Hair follicle dermal papilla cell (primary cell): ENCODE data around the gene DUSP18. TPM values are rescaled to one million over a fixed set of nuclear protein-coding genes. Genes with fewer than 3 reads are reported as not detected.

Experiments used
- total RNA-seq: library from RNA; depleted of rRNA; stranded (reverse); fragments of >200 nt; gene quantifications from 2 replicates; pipeline ENCODE4 v1.2.3, GENCODE V29; 2012

DUSP18 gene
- total RNA-seq = 11.5 and 14.0 TPM in 2 replicates

DNA sequence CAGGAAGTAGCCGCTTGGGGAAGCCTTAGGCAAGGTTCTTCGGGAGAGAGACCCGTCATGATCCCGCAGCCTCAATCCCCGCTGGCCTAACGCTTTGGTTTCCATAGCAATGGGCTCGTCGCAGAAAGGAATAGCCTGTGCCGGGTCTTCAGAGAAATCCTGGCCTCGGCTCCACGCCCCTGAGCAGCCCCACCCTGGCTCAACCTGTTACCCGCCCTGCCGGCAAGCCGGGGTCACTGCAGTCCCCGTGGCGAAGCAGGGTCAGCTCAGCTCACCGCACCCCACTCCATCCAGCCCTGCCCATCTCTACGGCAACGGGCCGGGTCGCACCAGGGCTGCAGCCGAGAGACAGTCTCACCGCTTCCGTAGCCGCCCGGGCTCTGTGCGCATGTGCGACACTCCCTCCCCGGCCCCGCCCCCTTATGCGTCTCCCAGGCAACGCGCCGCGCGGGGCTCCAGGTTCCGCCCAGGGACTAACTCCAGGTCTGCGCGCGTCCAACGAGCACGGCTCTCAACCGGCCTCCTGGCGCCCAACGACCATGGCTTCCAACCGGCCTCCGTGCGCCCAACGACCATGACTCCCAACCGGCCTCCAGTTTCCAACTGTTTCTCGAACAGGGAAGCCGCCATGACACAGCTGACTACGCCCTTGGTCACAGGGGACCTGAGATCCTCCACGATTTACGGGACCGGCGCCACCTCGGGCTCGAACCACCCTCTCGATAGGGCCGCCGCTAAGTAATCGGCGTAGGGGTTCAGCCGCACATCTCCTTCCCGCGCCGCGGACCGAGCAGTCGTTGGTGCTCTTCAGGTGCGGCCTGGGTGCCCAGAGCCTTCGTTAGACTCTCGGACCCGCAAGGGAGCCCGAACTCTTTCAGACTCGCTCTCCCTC, at the start of gene DUSP18:
Gene DUSP18, minus strand, starts transcription at position 382 of the 892 bp plus-strand sequence. CDS start 3,872 bp downstream, outside the sequence.

DNA sequence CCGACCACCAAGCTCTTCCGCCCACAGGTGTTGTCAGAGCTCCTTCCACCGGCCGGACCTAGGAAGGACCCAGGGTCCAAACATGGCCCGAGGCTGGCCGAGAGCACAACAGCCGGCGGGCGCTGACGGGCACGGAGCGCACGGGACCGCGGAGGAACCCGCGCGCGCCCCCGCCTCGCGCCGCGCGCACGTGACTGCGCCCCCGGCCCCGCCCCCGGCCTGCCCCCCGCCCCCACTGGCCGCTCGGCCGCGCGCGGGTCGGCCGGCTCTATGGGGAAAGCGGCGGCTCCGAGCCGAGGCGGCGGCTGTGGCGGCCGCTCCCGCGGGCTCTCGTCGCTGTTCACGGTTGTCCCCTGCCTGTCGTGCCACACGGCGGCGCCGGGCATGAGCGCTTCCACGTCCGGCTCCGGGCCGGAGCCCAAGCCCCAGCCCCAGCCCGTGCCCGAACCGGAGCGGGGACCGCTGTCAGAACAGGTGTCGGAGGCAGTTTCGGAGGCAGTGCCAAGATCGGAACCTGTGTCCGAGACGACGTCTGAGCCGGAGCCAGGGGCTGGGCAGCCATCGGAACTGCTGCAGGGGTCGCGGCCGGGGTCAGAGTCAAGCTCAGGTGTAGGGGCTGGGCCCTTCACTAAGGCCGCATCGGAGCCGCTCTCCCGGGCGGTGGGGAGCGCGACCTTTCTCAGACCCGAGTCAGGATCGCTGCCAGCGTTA, 27.1 kb upstream of the DUSP18 start, which contains the start of gene OSBP2:
Gene OSBP2, plus strand, starts transcription at position 235 of the 711 bp plus-strand sequence. Its CDS starts 36 bp downstream, at position 271.

DNA sequence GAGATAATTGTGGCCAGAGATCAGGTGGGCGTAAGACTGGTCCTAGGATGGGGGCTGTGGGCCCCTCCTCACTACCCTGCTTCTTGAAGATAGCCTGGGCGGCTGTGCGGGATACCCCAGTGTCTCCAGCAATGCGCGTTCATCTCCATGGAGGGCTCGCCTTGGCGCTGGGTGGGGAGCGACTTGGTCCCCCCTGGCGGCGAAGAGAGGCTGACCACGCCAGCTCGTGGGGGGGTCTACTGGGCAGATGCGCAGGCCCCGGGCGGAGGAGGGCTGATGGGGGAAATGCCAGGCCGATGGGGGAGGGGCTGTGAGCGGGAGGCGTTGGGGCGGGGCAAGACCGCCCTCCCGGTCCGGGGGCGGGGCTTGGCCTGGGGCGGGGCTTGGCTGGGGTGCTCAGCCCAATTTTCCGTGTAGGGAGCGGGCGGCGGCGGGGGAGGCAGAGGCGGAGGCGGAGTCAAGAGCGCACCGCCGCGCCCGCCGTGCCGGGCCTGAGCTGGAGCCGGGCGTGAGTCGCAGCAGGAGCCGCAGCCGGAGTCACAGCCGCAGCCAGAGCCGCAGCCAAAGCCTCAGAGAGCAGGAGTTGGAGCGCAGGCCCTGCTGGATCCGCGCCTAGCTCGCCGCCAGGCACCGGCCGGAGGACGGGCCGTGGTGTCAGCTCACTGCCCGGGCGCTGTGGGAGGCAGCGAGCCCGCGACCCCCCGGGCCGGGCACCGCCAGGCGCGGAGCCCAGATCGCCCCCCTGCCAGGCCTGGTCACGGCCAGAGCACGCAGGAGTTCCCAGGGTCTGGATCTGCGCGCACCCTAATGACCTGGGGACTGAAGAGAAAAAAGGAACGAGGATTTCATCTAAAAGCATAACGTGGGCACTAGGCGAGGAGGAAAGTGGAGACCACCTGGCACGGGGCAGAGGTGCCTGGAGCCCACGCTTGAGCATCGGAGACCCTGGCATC, 32.1 kb downstream of the DUSP18 start, which contains the start of gene SLC35E4:
Gene SLC35E4, plus strand, starts transcription at position 509 of the 953 bp plus-strand sequence. CDS start 670 bp downstream, outside the sequence.

Other genes with a start within 250 kb of the DUSP18 start
- gene MTFP1, start 242.1 kb downstream of the DUSP18 start, total RNA-seq = 4.1 and 5.0 TPM in 2 replicates
- gene SEC14L3, start 195.9 kb downstream of the DUSP18 start, total RNA-seq = not detected in 2 replicates
- 0.12 and 0.16 TPM in 2 replicates for gene SEC14L4, start 162.2 kb downstream of the DUSP18 start, total RNA-seq
- gene SEC14L6, start 121.1 kb downstream of the DUSP18 start, total RNA-seq = not detected in 2 replicates
- not detected in 2 replicates for gene GAL3ST1, start 93.2 kb downstream of the DUSP18 start, total RNA-seq
- 63.1 and 65.1 TPM in 2 replicates for gene PES1, start 76.0 kb downstream of the DUSP18 start, total RNA-seq
- gene TCN2, start 60.7 kb downstream of the DUSP18 start, total RNA-seq = 9.9 and 21.4 TPM in 2 replicates
- gene SLC35E4, start 32.1 kb downstream of the DUSP18 start, total RNA-seq = 10.2 and 14.0 TPM in 2 replicates
- gene OSBP2, start 27.0 kb upstream of the DUSP18 start, total RNA-seq = 2.9 and 3.9 TPM in 2 replicates